ENCODE measurements around the gene VTI1A.
"Not testable (repeated sequence)": the region's sequence is repeated elsewhere in the genome, so short reads cannot be mapped to it uniquely, and the experiment has no call there.

VTI1A gene

GRCh38 chr10:112585126-112585525 lies 138.1 kb downstream of the VTI1A start:
- Histone ChIP-seq H3K79me2 (no peaks in the 10 kb centered on the region), H3K4me3 (ENCODE audit: low read depth, low read length) (no peak overlapping the region), H3K4me1 (no peaks in the 10 kb centered on the region), H3K9ac (no peak overlapping the region), H3K36me3 (ENCODE audit: control insufficient read depth, insufficient read depth, low read length) (no peaks in the 10 kb centered on the region), H3K27me3 (ENCODE audit: control insufficient read depth, insufficient read depth, low read length) (no peaks in the 10 kb centered on the region), H3K4me2 (ENCODE audit: low read length) (no peak overlapping the region), H3K27ac (no peak overlapping the region), H3K9me3 (ENCODE audit: control insufficient read depth, low read length) (no peaks in the 10 kb centered on the region), H2AFZ (no peak overlapping the region)
- TF ChIP-seq, protein P1, sequence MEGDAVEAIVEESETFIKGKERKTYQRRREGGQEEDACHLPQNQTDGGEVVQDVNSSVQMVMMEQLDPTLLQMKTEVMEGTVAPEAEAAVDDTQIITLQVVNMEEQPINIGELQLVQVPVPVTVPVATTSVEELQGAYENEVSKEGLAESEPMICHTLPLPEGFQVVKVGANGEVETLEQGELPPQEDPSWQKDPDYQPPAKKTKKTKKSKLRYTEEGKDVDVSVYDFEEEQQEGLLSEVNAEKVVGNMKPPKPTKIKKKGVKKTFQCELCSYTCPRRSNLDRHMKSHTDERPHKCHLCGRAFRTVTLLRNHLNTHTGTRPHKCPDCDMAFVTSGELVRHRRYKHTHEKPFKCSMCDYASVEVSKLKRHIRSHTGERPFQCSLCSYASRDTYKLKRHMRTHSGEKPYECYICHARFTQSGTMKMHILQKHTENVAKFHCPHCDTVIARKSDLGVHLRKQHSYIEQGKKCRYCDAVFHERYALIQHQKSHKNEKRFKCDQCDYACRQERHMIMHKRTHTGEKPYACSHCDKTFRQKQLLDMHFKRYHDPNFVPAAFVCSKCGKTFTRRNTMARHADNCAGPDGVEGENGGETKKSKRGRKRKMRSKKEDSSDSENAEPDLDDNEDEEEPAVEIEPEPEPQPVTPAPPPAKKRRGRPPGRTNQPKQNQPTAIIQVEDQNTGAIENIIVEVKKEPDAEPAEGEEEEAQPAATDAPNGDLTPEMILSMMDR (IDR thresholded peaks at IDR 0.05): no peak

DNA sequence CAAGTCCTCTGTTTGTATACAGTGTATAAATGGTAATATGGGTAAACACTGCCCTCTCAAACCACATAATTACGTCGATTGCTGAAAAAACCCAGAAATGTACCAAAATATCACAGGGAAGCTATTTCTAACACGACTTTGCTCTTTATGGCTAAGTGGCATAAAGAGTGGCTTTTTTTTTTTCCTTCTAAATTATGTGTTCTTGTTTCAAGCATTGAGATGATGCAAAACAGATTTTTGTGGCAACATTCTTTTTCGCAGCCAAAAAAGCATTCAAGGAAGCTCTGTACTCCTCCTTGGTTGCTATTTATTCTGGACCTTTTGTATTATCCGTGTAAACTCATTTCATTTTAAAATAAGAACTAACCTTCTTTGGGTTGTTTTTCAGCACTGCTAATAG lies 138.9 kb downstream of the VTI1A start:
- Histone ChIP-seq H3K27ac (no peak overlapping the region), H3K36me3 (ENCODE audit: control insufficient read depth, insufficient read depth, low read length) (no peaks in the 10 kb centered on the region), H3K4me3 (ENCODE audit: low read depth, low read length) (no peak overlapping the region), H3K79me2 (no peaks in the 10 kb centered on the region), H3K4me2 (ENCODE audit: low read length) (no peak overlapping the region), H3K9ac (no peak overlapping the region), H3K4me1 (no peaks in the 10 kb centered on the region), H3K9me3 (ENCODE audit: control insufficient read depth, low read length) (no peaks in the 10 kb centered on the region), H3K27me3 (ENCODE audit: control insufficient read depth, insufficient read depth, low read length) (no peaks in the 10 kb centered on the region), H2AFZ (no peak overlapping the region)
- TF ChIP-seq, protein P1 (IDR thresholded peaks at IDR 0.05): no peak

- TF ChIP-seq, protein P1 (IDR thresholded peaks at IDR 0.05): no peak
- Histone ChIP-seq H3K4me3 (ENCODE audit: low read depth, low read length) (no peak overlapping the region), H3K36me3 (ENCODE audit: control insufficient read depth, insufficient read depth, low read length) (no peaks in the 10 kb centered on the region), H3K9ac (no peak overlapping the region), H3K9me3 (ENCODE audit: control insufficient read depth, low read length) (no peaks in the 10 kb centered on the region), H3K27ac (no peak overlapping the region), H3K4me2 (ENCODE audit: low read length) (no peak overlapping the region), H2AFZ (no peak overlapping the region), H3K4me1 (no peaks in the 10 kb centered on the region), H3K79me2 (no peaks in the 10 kb centered on the region), H3K27me3 (ENCODE audit: control insufficient read depth, insufficient read depth, low read length) (no peaks in the 10 kb centered on the region)
These were observed 140.7 kb downstream of the VTI1A start for GRCh38 chr10:112587729-112588128.

GRCh38 chr10:112588225-112588990 lies 141.4 kb downstream of the VTI1A start:
- Histone ChIP-seq H3K9ac (no peak overlapping the region), H3K79me2 (no peaks in the 10 kb centered on the region), H3K4me3 (ENCODE audit: low read depth, low read length) (no peak overlapping the region), H3K4me1 (no peaks in the 10 kb centered on the region), H3K4me2 (ENCODE audit: low read length) (no peak overlapping the region), H2AFZ (no peak overlapping the region), H3K27ac (no peak overlapping the region), H3K36me3 (ENCODE audit: control insufficient read depth, insufficient read depth, low read length) (no peaks in the 10 kb centered on the region), H3K27me3 (ENCODE audit: control insufficient read depth, insufficient read depth, low read length) (no peaks in the 10 kb centered on the region), H3K9me3 (ENCODE audit: control insufficient read depth, low read length) (no peaks in the 10 kb centered on the region)
- TF ChIP-seq, protein P1 (IDR thresholded peaks at IDR 0.05): no peak

DNA sequence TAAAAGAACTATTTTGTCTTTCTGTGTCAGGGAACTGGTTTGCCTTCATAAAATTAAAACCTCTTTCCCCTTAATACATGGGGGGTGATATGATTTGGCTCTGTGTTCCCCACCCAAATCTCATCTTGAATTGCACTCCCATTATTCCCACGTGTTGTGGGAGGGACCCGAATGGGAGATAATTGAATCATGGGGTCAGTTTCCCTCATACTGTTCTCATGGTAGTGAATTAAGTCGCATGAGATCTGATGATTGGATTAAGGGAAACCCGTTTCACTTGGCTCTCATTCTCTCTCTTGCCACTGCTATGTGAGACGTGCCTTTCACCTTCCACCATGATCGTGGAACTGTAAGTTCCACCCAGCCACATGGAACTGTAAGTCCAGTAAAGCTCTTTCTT lies 142.1 kb downstream of the VTI1A start:
- TF ChIP-seq, protein P1 (IDR thresholded peaks at IDR 0.05): no peak

GRCh38 chr10:112590786-112591185 lies 143.8 kb downstream of the VTI1A start:
- not testable (repeated sequence) for H3K4me1 ChIP-seq; H3K9me3 ChIP-seq (ENCODE audit: control insufficient read depth, low read length); H3K79me2 ChIP-seq; H3K4me2 ChIP-seq (ENCODE audit: low read length); H3K9ac ChIP-seq; H3K4me3 ChIP-seq (ENCODE audit: low read depth, low read length); H3K36me3 ChIP-seq (ENCODE audit: control insufficient read depth, insufficient read depth, low read length); H3K27ac ChIP-seq; H3K27me3 ChIP-seq (ENCODE audit: control insufficient read depth, insufficient read depth, low read length); H2AFZ ChIP-seq

More for the DNA sequence above, 142.1 kb downstream of the VTI1A start:
- Histone ChIP-seq H3K27me3 (ENCODE audit: control insufficient read depth, insufficient read depth, low read length) (no peaks in the 10 kb centered on the region), H3K4me3 (ENCODE audit: low read depth, low read length) (no peak overlapping the region), H3K27ac (no peak overlapping the region), H3K4me2 (ENCODE audit: low read length) (no peak overlapping the region), H3K36me3 (ENCODE audit: control insufficient read depth, insufficient read depth, low read length) (no peaks in the 10 kb centered on the region), H3K79me2 (no peaks in the 10 kb centered on the region), H3K9me3 (ENCODE audit: control insufficient read depth, low read length) (no peaks in the 10 kb centered on the region), H2AFZ (no peak overlapping the region), H3K4me1 (no peaks in the 10 kb centered on the region), H3K9ac (no peak overlapping the region)
